Stomach (tissue), 9 donors: ENCODE results near the gene ORC3. TPM values are rescaled to one million over a fixed set of nuclear protein-coding genes. Genes with fewer than 3 reads are reported as not detected.

Source experiments
- DNase-seq, 2 donors: peaks; one replicate each; pipeline versions ENCODE4 v3.0.0 to v3.0.0-alpha.2; 2013 to 2019
- H3K27ac ChIP-seq, 5 donors: fragments of 200-600 bp in 4 of 5; sonication (generic) in 4 of 5; one replicate each; pipeline ENCODE4 v1.5.1; 2013 to 2019; ENCODE audit warnings: mild to moderate bottlenecking in 1 of 5, moderate library complexity in 1 of 5
- H3K27me3 ChIP-seq, 3 donors: fragments of 200-600 bp; sonication (generic); one replicate each; pipeline ENCODE4 v1.5.1; 2017 to 2019; ENCODE audit warnings: mixed run types in 1 of 3
- H3K36me3 ChIP-seq, 4 donors: fragments of 200-600 bp; sonication (generic); 1 replicate in 3 of 4; 2 replicates in 1 of 4; pipeline ENCODE4 v1.5.1; 2016 to 2019
- H3K4me1 ChIP-seq, 4 donors: fragments of 200-600 bp; sonication (generic); one replicate each; pipeline ENCODE4 v1.5.1; 2016 to 2019
- H3K4me3 ChIP-seq, 4 donors: fragments of 200-600 bp; sonication (generic) in 3 of 4; one replicate each; pipeline ENCODE4 v1.5.1; 2016 to 2019; ENCODE audit warnings: mild to moderate bottlenecking in 1 of 4
- H3K9me3 ChIP-seq, 4 donors: fragments of 200-600 bp; sonication (generic); one replicate each; pipeline ENCODE4 v1.5.1; 2016 to 2019
- CTCF ChIP-seq, 7 experiments: fragments of 450-650 bp in 4 of 7; fragments of 200-600 bp in 3 of 7; sonication (generic) in 3 of 7; IDR thresholded peaks; one replicate each; pipeline ENCODE4 v1.5.1; 2016 to 2019; ENCODE audit warnings: antibody characterized with exemption in 7 of 7, control low read depth in 2 of 7, mild to moderate bottlenecking in 1 of 7
- EP300 ChIP-seq: sonication (generic); formaldehyde crosslinking; IDR thresholded peaks from one replicate; pipeline ENCODE4 v1.6.1; 2017; ENCODE audit warnings: antibody characterized with exemption
- POLR2A ChIP-seq, 4 donors: fragments of 450-650 bp; IDR thresholded peaks; one replicate each; pipeline ENCODE4 v1.6.1; 2016; ENCODE audit warnings: antibody characterized with exemption in 4 of 4, control low read depth in 2 of 4, mild to moderate bottlenecking in 1 of 4, moderate library complexity in 1 of 4
- POLR2AphosphoS5 ChIP-seq, 3 donors: sonication (generic); formaldehyde crosslinking; IDR thresholded peaks; one replicate each; pipeline ENCODE4 v1.6.1; 2016; ENCODE audit warnings: antibody characterized with exemption in 3 of 3
- WGBS, 5 donors: extraction: QIAGEN DNeasy Blood & Tissue Kit in 3 of 5; methylation state at CpG; one replicate each; pipeline versions ENCODE4 v1.1.5 to v1.1.7; 2013 to 2018; 5-methylcytosine and 5-hydroxymethylcytosine counted together
- intact Hi-C: fragments of 100-400 bp; cut with DNase I; formaldehyde crosslinking; loops from one replicate; pipeline ENCODE4 v1.15.1; 2023; ENCODE audit warnings: low total_unique reads
- polyA plus RNA-seq, 3 donors: library from polyadenylated mRNA; stranded (reverse); fragments of 200-250 nt; gene quantifications; one replicate each; pipeline ENCODE4 v1.2.3, GENCODE V29; 2013
- total RNA-seq, 5 donors: library from RNA; depleted of rRNA; stranded (reverse); fragments of >200 nt; gene quantifications; one replicate each; pipeline versions ENCODE4 v1.1.0 to v1.2.3, GENCODE V29; 2014 to 2016
- donor health status: healthy with polysubstance abuse.
- donor health status: Bipolar disorder and iron deficiency.
- donor health status: healthy.

The ORC3 gene
- total and polyA plus RNA-seq, 8 donors: 5.8 to 33.8 (median 11.0) TPM

- H3K27ac ChIP-seq: peak overlapping the region in 1 of 5 donors; percentile 73
Observed at GRCh38 chr6:87660226-87660911, 70.4 kb downstream of the ORC3 start.

DNA sequence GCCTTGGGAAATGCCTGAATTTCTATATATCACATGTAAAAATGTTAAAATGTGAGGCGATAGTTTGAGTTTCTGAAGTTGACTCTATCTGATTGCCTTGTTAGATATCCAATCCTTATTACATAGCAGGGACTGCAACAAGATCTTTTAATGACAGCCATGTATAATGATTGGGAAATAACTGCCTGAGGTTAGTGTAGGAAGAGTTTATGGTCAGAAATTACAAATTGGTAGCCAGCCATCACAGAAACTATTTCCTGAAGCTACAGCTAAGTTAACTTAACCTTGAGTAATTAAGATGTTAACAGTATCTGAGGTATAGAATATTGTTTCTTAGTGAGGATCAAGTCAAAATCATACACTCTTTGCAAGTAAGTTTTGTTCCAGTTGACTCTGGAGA lies 71.1 kb downstream of the ORC3 start:
- Histone ChIP-seq H3K27me3 (no peaks in the 10 kb centered on the region), H3K36me3 (peaks cover 0 to 18% (median 7%) of the 10 kb centered on the region in 4 donors), H3K27ac (peak overlapping the region in 2 of 5 donors; percentile 1 to 73), H3K4me1 (peaks cover 0 to 27% (median 10%) of the 10 kb centered on the region in 4 donors), H3K9me3 (no peaks in the 10 kb centered on the region), H3K4me3 (no peak overlapping the region)
- intact Hi-C loops: loop anchor here (10.0 kb wide), 1 partner anchor 134 kb away; no protein-coding TSS in a partner anchor
- WGBS, 5 donors: 80 to 95% (median 94%) methylated on average over 1 of the region's 1 CpG
- TF ChIP-seq EP300 (no peak), POLR2AphosphoS5 (IDR thresholded peaks at IDR 0.05) (no peak), POLR2A (IDR thresholded peaks at IDR 0.05) (no peak), CTCF (IDR thresholded peaks at IDR 0.05) (no peak)
- no peak for DNase-seq

More at GRCh38 chr6:87660226-87660911, 70.4 kb downstream of the ORC3 start:
- Histone ChIP-seq H3K9me3 (no peaks in the 10 kb centered on the region), H3K4me3 (no peak overlapping the region), H3K4me1 (peaks cover 0 to 27% (median 10%) of the 10 kb centered on the region in 4 donors), H3K36me3 (peaks cover 0 to 18% (median 7%) of the 10 kb centered on the region in 4 donors), H3K27me3 (no peaks in the 10 kb centered on the region)
- TF ChIP-seq POLR2A (IDR thresholded peaks at IDR 0.05) (no peak), CTCF (IDR thresholded peaks at IDR 0.05) (no peak), EP300 (no peak), POLR2AphosphoS5 (IDR thresholded peaks at IDR 0.05) (no peak)
- DNase-seq: no peak
- intact Hi-C loops: loop anchor here (10.0 kb wide), 1 partner anchor 134 kb away; no protein-coding TSS in a partner anchor

DNA sequence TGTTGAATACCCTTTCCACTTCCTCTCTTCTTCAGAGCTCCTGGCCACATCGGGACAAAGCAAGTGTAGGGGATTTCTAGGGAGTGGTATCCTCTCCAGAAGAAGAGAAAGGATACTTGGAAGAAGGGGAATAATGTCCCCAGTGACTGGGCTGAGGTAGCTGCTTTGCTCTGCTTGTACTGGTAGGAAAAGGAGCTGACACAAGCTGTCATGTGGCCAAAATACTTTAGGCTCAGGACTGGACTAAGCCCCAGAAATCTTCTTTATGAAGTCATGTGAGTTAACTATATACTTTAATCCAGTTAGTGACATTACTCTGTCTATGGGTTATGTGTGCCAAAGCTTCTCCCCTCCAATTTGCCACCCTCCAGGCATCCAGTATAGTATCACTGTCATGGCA lies 71.6 kb downstream of the ORC3 start:
- no peak for DNase-seq
- intact Hi-C loops: loop anchor here (10.0 kb wide), 1 partner anchor 133 kb away; no protein-coding TSS in a partner anchor
- no peak for TF ChIP-seq POLR2AphosphoS5 (IDR thresholded peaks at IDR 0.05)
- TF ChIP-seq CTCF (IDR thresholded peaks at IDR 0.05): no peak
- no peak for TF ChIP-seq POLR2A (IDR thresholded peaks at IDR 0.05)
- no peak for TF ChIP-seq EP300
- peaks cover 0 to 18% (median 7%) of the 10 kb centered on the region in 4 donors for H3K36me3 ChIP-seq
- 33 to 89% (median 76%) methylated on average over 1 of the region's 1 CpG for WGBS, 5 donors
- H3K9me3 ChIP-seq: no peaks in the 10 kb centered on the region
- H3K27me3 ChIP-seq: no peaks in the 10 kb centered on the region
- H3K27ac ChIP-seq: peak overlapping the region in 2 of 5 donors; percentile 1 to 73
- no peak overlapping the region for H3K4me3 ChIP-seq
- H3K4me1 ChIP-seq: peaks cover 0 to 27% (median 10%) of the 10 kb centered on the region in 4 donors

GRCh38 chr6:87663434-87663833 lies 73.5 kb downstream of the ORC3 start:
- Histone ChIP-seq H3K36me3 (peaks cover 0 to 26% (median 14%) of the 10 kb centered on the region in 4 donors), H3K9me3 (no peaks in the 10 kb centered on the region), H3K27me3 (no peaks in the 10 kb centered on the region), H3K4me3 (no peak overlapping the region), H3K4me1 (peaks cover 0 to 21% (median 9%) of the 10 kb centered on the region in 4 donors), H3K27ac (no peak overlapping the region)
- intact Hi-C loops: loop anchor here (10.0 kb wide), 1 partner anchor 131 kb away; no protein-coding TSS in a partner anchor
- no peak for TF ChIP-seq EP300
- no peak for TF ChIP-seq CTCF (IDR thresholded peaks at IDR 0.05)
- no peak for TF ChIP-seq POLR2AphosphoS5 (IDR thresholded peaks at IDR 0.05)
- no peak for TF ChIP-seq POLR2A (IDR thresholded peaks at IDR 0.05)
- DNase-seq: no peak
- WGBS, 5 donors: 61 to 84% (median 69%) methylated on average over 2 of the region's 2 CpGs
